HepG2 (cell line): ENCODE data around the gene RDH8. TPM values are rescaled to one million over a fixed set of nuclear protein-coding genes. Genes with fewer than 3 reads are reported as not detected.

Experiments used
- ATAC-seq: fragments of 200-7000 bp; cut with Tn5 transposase; 3 replicates; pipeline ENCODE4 v1.9.1; 2020; ENCODE audit warnings: mild to moderate bottlenecking, moderate library complexity
- BruUV-seq: library from RNA; stranded (reverse); fragments of 400-500 nt; replicated peaks from 2 replicates; lab custom pipeline; 2021; lab: Mats Ljungman, UMichigan
- CTCF ChIA-PET: fragments of 300-600 bp; formaldehyde crosslinking; extraction: SDS; loops from one replicate; lab custom pipeline; 2021; ENCODE audit warnings: low total read pairs, inconsistent platforms, low intra/inter-chr PET ratio; lab: Yijun Ruan, JAX
- POLR2A ChIA-PET: fragments of 350-600 bp; sonication (Branson Sonifier 250); formaldehyde crosslinking; loops from one replicate; lab custom pipeline; 2020; ENCODE audit warnings: antibody characterized with exemption, inconsistent platforms; lab: Yijun Ruan, JAX
- DNase-seq: peaks from one replicate; pipeline ENCODE4 v3.0.0-alpha.2; 2015; ENCODE audit warnings: low spot score
- FAIRE-seq: peaks from 3 replicates; lab custom pipeline; 2011; peaks lifted over from hg19 to GRCh38; lab: Jason Lieb, UNC
- H2AFZ ChIP-seq: one replicate; pipeline ENCODE4 v1.6.1; 2011; ENCODE audit warnings: low read length, inconsistent platforms
- H3K27ac ChIP-seq: fragments of 300-600 bp; 3 replicates; pipeline ENCODE4 v1.8.0; 2011; ENCODE audit warnings: mixed run types, mild to moderate bottlenecking, mixed read lengths, low read length, inconsistent platforms; ENCODE audit not compliant: insufficient read depth; ENCODE audit errors: extremely low read length
- H3K27me3 ChIP-seq, 2 experiments: fragments of 200-600 bp in 1 of 2; 2 replicates in 1 of 2; 3 replicates in 1 of 2; pipeline versions ENCODE4 v1.6.0 to v1.8.0; 2011; ENCODE audit warnings: low read length in 2 of 2, mild to moderate bottlenecking in 2 of 2, moderate library complexity in 2 of 2, inconsistent platforms in 1 of 2; ENCODE audit not compliant: insufficient read depth in 2 of 2, control insufficient read depth in 1 of 2
- H3K36me3 ChIP-seq, 2 experiments: fragments of 200-600 bp in 1 of 2; replicated peaks in 1 of 2; 2 replicates in 1 of 2; 3 replicates in 1 of 2; pipeline versions ENCODE4 v1.5.1 to v1.8.0; 2011; ENCODE audit warnings: low read length in 2 of 2, inconsistent platforms in 1 of 2; ENCODE audit not compliant: insufficient read depth in 2 of 2, control insufficient read depth in 1 of 2
- H3K4me1 ChIP-seq: 2 replicates; pipeline ENCODE4 v1.5.1; 2012; ENCODE audit warnings: low read length, inconsistent platforms; ENCODE audit not compliant: insufficient read depth
- H3K4me2 ChIP-seq: 2 replicates; pipeline ENCODE4 v1.6.0; 2011; ENCODE audit warnings: low read depth, low read length, inconsistent platforms
- H3K4me3 ChIP-seq, 3 experiments: fragments of 200-600 bp in 1 of 3; sonication (generic), shearing (Covaris generic) in 1 of 3; replicated peaks in 1 of 3; 2 replicates each; pipeline ENCODE4 v1.5.1; 2011 to 2016; ENCODE audit warnings: low read length in 3 of 3, inconsistent platforms in 2 of 3, low read depth in 2 of 3, mild to moderate bottlenecking in 2 of 3, control low read depth in 1 of 3, mixed read lengths in 1 of 3; ENCODE audit not compliant: insufficient read depth in 1 of 3
- H3K79me2 ChIP-seq: one replicate; pipeline ENCODE4 v1.6.1; 2011; ENCODE audit warnings: low read length, inconsistent platforms; ENCODE audit not compliant: insufficient read depth
- H3K9ac ChIP-seq: 2 replicates; pipeline ENCODE4 v1.6.0; 2011; ENCODE audit warnings: mild to moderate bottlenecking, low read depth, low read length, inconsistent platforms; ENCODE audit not compliant: insufficient read depth
- H3K9me3 ChIP-seq: 2 replicates; pipeline ENCODE4 v1.5.1; 2012; ENCODE audit warnings: mild to moderate bottlenecking, low read length
- H4K20me1 ChIP-seq: 2 replicates; pipeline ENCODE4 v1.6.0; 2011; ENCODE audit warnings: inconsistent platforms, mild to moderate bottlenecking, low read length, moderate library complexity; ENCODE audit not compliant: insufficient read depth
- AGO1 ChIP-seq: fragments of 200-400 bp; formaldehyde crosslinking; IDR thresholded peaks from 2 replicates; pipeline ENCODE4 v1.6.1; 2017; ENCODE audit warnings: mild to moderate bottlenecking, low read depth, low read length, moderate library complexity; ENCODE audit not compliant: poor library complexity, severe bottlenecking
- ARID5B ChIP-seq: IDR thresholded peaks from 2 replicates; pipeline ENCODE4 v1.4.0; 2020; ENCODE audit warnings: mild to moderate bottlenecking, missing genetic modification reagents
- ATF4 ChIP-seq, 2 experiments: fragments of 450-650 bp in 1 of 2; sonication (generic) in 1 of 2; formaldehyde crosslinking; IDR thresholded peaks; 2 replicates each; pipeline versions ENCODE4 v1.5.0 to v1.8.0; 2020 to 2022; ENCODE audit warnings: mild to moderate bottlenecking in 1 of 2, missing genetic modification reagents in 1 of 2
- HNF1B ChIP-seq: sonication (generic); formaldehyde crosslinking; IDR thresholded peaks from 2 replicates; pipeline ENCODE4 v1.5.1; 2020; ENCODE audit warnings: mild to moderate bottlenecking, moderate library complexity, missing genetic modification reagents
- HNRNPLL ChIP-seq: fragments of 200-400 bp; formaldehyde crosslinking; IDR thresholded peaks from 2 replicates; pipeline ENCODE4 v1.6.1; 2017; ENCODE audit warnings: mild to moderate bottlenecking, low read depth, low read length; ENCODE audit not compliant: poor library complexity, severe bottlenecking
- KLF11 ChIP-seq: IDR thresholded peaks from 2 replicates; pipeline ENCODE4 v1.6.1; 2016; ENCODE audit warnings: missing compliant biosample characterization
- KLF13 ChIP-seq: sonication (generic); formaldehyde crosslinking; IDR thresholded peaks from 2 replicates; pipeline ENCODE4 v1.4.0; 2020; ENCODE audit warnings: mild to moderate bottlenecking, missing genetic modification reagents
- PRDM4 ChIP-seq: sonication (generic); formaldehyde crosslinking; IDR thresholded peaks from 2 replicates; pipeline ENCODE4 v1.9.0; 2021; ENCODE audit warnings: missing genetic modification reagents, borderline replicate concordance
- RFX5 ChIP-seq: IDR thresholded peaks from 2 replicates; pipeline ENCODE4 v1.6.1; 2011; ENCODE audit warnings: low read depth, low read length, improper control_type of control experiment
- SMARCC2 ChIP-seq: fragments of 450-650 bp; IDR thresholded peaks from 2 replicates; pipeline ENCODE4 v1.6.1; 2017; ENCODE audit warnings: antibody characterized with exemption, mild to moderate bottlenecking
- SMC3 ChIP-seq: IDR thresholded peaks from 2 replicates; pipeline ENCODE4 v1.6.1; 2011; ENCODE audit warnings: low read length, improper control_type of control experiment
- SYNCRIP ChIP-seq: fragments of 200-400 bp; formaldehyde crosslinking; IDR thresholded peaks from 2 replicates; pipeline ENCODE4 v1.6.1; 2018; ENCODE audit warnings: mild to moderate bottlenecking, low read depth, low read length; ENCODE audit not compliant: insufficient read depth
- ZNF20 ChIP-seq: sonication (generic); formaldehyde crosslinking; IDR thresholded peaks from 2 replicates; pipeline ENCODE4 v1.4.0; 2020; ENCODE audit warnings: mild to moderate bottlenecking, moderate library complexity, missing genetic modification reagents
- ZNF232 ChIP-seq: sonication (generic); formaldehyde crosslinking; IDR thresholded peaks from 2 replicates; pipeline ENCODE4 v1.4.0; 2020; ENCODE audit warnings: missing genetic modification reagents, borderline replicate concordance
- WGBS: methylation state at CpG from one replicate; pipeline ENCODE4 v1.1.6; 2017; ENCODE audit warnings: low lambda C conversion rate; 5-methylcytosine and 5-hydroxymethylcytosine counted together
- in situ Hi-C: cut with HindIII; loops from 2 replicates; pipeline ENCODE4 v1.10.0; 2017; ENCODE audit warnings: low pct_unique_long_range_greater_than_20kb; ENCODE audit not compliant: extremely low pct_ligation_motif_present
- intact Hi-C: fragments of 100-400 bp; cut with micrococcal nuclease; formaldehyde crosslinking; loops from one replicate; pipeline ENCODE4 v1.10.0; 2022; ENCODE audit not compliant: unreplicated experiment
- polyA plus RNA-seq, 8 experiments: library from polyadenylated mRNA; depleted of rRNA in 3 of 8; stranded (reverse) in 7 of 8; unstranded in 1 of 8; fragments of >200 nt; fragmentation: Illumina TruSeq in 4 of 8; extraction: Trizol in 4 of 8; gene quantifications; 2 replicates each; pipeline versions ENCODE4 v1.2.1 to v1.2.3, GENCODE V29; 2011 to 2016; ENCODE audit warnings: low read depth in 4 of 8, missing spikeins in 1 of 8, mixed read lengths in 1 of 8; ENCODE audit not compliant: insufficient read depth in 1 of 8
- total RNA-seq, 5 experiments: library from RNA; depleted of rRNA; stranded (reverse); fragments of >200 nt; fragmentation: Illumina TruSeq; extraction: Trizol; gene quantifications; 2 replicates each; pipeline ENCODE4 v1.2.3, GENCODE V29; 2016; ENCODE audit warnings: low read depth in 1 of 5

Gene RDH8
- total and polyA plus RNA-seq, 2 of the 13 experiments (the other 11 are each of a cell fraction or from before 2014, with no cell fraction given), result not detected

GRCh38 chr19:10033614-10034013, 20.3 kb downstream of the RDH8 start (continued):
- TF ChIP-seq PRDM4 (CRISPR knock-in tag) (no peak), SYNCRIP (no peak), HNF1B (CRISPR knock-in tag) (no peak), ZNF20 (CRISPR knock-in tag) (no peak), HNRNPLL (no peak)

- no peaks in the 10 kb centered on the region for H3K9me3 ChIP-seq
- H2AFZ ChIP-seq, result no peak overlapping the region
- POLR2A ChIA-PET, result interaction anchor here (0.8 kb wide), 1 partner anchor 49 kb away, joined by 3 read pairs; no protein-coding TSS in a partner anchor
- ATAC-seq, result no peak; the same call in 1 of the 3 replicates
- no peak overlapping the region for H3K27ac ChIP-seq
- H4K20me1 ChIP-seq, result no peaks in the 10 kb centered on the region
- peak; percentile 48 for FAIRE-seq
- in situ Hi-C loops (no loop called here), intact Hi-C loops (no loop called here)
- no peak overlapping the region for H3K4me3 ChIP-seq
- no peak overlapping the region for H3K4me2 ChIP-seq
- no peaks in the 10 kb centered on the region for H3K36me3 ChIP-seq
- CTCF ChIA-PET, result no interaction called here
- 2% methylated on average over 5 of the region's 5 CpGs for WGBS
- H3K27me3 ChIP-seq, result peaks cover 0 to 18% of the 10 kb centered on the region in 2 experiments; a peak in 3 of 5 replicates
- peak; percentile 73 for DNase-seq
- BruUV-seq, result no TSS peak
- H3K9ac ChIP-seq, result no peak overlapping the region
- H3K79me2 ChIP-seq, result no peaks in the 10 kb centered on the region
- H3K4me1 ChIP-seq, result peaks cover 30% of the 10 kb centered on the region
- TF ChIP-seq AGO1, result no peak
- peak in 1 of 2 experiments; percentile 55; a peak in 1 of 4 replicates for TF ChIP-seq ATF4 (CRISPR knock-in tag; IDR thresholded peaks at IDR 0.05)
- TF ChIP-seq KLF11 (CRISPR knock-in tag), result no peak
- no peak for TF ChIP-seq ZNF232 (CRISPR knock-in tag)
- no peak for TF ChIP-seq RFX5
- no peak for TF ChIP-seq SMC3
- TF ChIP-seq SMARCC2, result no peak
- TF ChIP-seq ARID5B, result peak; percentile 57; the same call in 1 of the 2 replicates
- TF ChIP-seq KLF13 (CRISPR knock-in tag), result no peak
These were observed 23.4 kb downstream of the RDH8 start for GRCh38 chr19:10036601-10037071.
